ENCODE data around the gene UNK. TPM values are rescaled to one million over a fixed set of nuclear protein-coding genes. Genes with fewer than 3 reads are reported as not detected.
"Not testable (repeated sequence)": the region's sequence is repeated elsewhere in the genome, so short reads cannot be mapped to it uniquely, and the experiment has no call there.

The UNK gene
- total RNA-seq, 1 donor from 2014 or later, result 14.3 TPM

DNA sequence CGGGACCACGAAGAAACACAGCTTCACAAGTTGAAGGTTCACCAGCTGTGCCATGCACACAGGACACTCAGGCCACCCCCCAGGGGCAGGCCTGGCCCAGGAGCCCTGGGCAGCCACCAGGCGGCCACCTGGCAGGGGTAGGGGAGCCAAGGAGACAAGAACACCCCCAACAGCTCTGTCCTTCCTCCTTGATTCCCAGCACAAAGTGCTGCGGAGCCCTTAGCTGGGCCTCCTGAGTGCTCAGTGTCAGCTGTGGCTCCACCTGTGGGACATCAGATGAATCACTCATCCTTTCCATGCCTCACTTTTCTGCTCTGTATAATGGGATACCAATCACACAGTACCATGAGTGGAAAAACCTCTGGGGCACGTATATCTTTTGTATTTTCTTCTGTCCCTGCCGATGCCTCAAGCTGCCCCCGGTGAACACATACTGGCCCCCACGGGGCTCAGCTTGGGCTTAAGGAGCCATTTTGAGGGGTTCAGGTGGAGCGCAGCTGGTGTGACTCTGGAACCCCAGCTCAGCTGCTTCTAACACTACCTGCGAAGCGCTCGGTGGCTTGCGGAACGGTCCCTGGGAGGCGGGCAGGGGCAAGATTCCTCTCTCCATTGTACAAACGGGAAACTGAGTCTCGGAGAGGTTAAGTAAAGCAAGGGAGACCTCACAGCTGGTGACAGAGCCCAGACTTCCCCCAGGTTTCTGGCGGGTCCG is 31.6 kb upstream of the UNK start:
- intact Hi-C loops (cut with DNase I), result loop anchor here (5.0 kb wide), 1 partner anchor 121 kb away; the partner anchor contains the start of gene SMIM5
- ATAC-seq (ENCODE audit: poor library complexity) (no peak), DNase-seq (no peak)

DNA sequence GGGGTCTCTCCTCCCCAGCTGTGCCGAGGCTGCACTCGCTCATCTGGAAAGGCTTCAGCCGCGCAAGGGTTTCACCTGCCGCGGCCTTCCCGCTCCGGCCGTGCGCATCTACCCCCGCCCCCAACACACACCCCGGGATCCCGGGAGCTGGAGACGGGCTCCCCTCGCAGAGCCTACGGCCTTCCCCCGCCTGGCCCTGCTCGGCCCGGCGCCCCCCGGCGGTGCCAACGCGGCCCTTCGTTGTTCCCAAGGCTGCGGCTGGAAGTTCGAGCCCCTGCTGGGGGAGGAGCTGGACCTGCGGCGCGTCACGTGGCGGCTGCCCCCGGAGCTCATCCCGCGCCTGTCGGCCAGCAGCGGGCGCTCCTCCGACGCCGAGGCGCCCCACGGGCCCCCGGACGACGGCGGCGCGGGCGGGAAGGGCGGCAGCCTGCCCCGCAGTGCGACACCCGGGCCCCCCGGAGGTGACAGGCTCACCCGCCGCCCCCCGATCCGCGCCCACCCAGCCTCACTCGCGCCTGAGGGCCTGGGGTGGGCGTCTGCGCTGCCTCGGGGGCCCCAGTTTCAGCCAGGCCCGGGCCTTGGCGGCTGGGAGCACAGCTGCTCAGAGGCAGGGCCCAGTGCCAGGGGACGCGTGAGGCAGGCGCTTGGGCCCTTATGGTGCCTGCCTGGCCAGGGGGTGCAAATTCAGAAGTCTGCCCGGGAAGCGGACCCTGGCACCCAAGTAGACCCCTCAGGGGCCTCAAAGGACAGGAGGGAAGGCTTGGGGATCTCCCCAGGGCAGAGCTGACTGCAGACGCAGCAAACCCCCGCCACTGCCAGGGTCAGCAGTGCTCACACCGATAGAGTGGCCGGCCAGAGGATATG is 30.9 kb upstream of the UNK start:
- intact Hi-C loops (cut with DNase I), result loop anchor here (5.0 kb wide), 1 partner anchor 121 kb away; the partner anchor contains the start of gene SMIM5
- ATAC-seq (ENCODE audit: poor library complexity) (peak; percentile 77), DNase-seq (peak; percentile 87)

DNA sequence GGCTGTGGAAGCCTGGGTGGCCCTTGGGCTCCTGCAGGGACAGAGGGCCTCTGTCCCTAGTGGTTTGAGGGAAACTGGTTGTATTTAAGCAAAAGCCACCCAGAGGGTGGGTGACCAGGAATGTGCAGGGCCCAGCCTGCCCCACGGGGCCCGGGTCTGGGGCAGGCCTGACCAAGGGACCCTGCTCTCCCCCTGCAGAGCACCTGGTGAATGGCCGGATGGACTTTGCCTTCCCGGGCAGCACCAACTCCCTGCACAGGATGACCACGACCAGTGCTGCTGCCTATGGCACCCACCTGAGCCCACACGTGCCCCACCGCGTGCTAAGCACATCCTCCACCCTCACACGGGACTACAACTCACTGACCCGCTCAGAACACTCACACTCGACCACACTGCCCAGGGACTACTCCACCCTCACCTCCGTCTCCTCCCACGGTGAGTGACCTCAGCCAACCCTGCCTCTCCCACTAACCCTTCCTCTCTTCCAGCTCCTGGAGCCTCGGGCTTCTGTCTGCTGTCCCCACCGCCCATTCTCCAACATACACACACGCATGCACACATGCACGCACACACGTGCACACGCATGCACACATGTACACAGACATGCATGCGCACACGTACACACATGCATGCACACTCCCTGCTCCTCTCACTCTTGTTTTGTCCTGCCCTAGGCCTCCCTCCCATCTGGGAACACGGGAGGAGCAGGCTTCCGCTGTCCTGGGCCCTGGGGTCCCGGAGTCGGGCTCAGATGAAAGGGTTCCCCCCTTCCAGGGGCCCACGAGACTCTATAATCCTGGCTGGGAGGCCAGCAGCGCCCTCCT is 30.0 kb upstream of the UNK start:
- DNase-seq, result no peak
- intact Hi-C loops (cut with DNase I), result loop anchor here (5.0 kb wide), 1 partner anchor 122 kb away; the partner anchor contains the start of gene SMIM5
- no peak for ATAC-seq (ENCODE audit: poor library complexity)

DNA sequence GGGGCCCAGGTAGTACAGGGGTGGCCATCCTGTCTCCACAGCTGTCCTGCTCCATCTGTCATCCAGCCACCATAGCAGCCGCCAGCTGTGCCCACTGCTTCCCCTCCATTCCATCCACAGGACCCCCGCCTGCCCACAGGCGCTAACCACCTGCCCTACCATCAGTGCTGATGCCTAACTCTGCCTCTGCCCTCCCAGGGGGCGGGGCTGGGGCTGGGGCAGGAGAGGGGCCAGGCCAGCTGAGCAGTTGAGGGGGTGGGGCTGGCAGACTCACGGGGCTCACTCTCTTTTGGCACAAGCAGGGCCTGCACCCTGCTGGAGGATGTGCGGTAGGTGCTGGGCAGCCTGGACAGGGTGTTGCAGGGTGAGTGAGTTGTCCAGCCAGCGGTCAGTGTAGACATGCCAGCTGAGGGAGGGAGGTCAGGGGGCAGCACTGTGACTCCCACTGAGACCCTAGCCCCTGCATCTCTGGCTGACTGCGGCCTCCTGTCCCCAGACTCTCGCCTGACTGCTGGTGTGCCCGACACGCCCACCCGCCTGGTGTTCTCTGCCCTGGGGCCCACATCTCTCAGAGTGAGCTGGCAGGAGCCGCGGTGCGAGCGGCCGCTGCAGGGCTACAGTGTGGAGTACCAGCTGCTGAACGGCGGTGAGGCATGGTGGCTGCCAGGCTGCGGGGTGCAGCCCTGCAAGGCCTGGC is 29.3 kb upstream of the UNK start:
- DNase-seq (peak; percentile 41), ATAC-seq (ENCODE audit: poor library complexity) (no peak)
- intact Hi-C loops (cut with DNase I), result no loop called here

DNA sequence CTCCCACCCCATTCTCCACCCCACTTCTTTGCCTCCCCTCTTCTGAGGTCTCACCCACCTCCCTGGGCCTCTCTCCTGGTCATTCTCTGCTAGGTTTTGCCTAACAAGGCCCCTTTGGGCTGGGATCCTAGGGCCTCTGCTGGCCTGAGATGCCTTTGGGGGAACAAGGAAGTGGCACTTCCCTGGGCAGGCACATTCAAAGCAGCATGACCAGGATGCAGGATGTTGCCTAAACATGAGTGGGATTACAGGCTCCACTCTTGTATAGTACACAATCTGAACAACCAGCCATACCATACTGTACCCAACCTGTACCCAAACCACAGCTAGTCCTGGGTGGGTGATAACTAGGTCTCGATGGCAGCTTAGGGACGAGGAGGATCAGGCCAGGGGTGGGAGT is 28.6 kb upstream of the UNK start:
- DNase-seq (no peak), ATAC-seq (ENCODE audit: poor library complexity) (no peak)
- intact Hi-C loops (cut with DNase I), result no loop called here

DNA sequence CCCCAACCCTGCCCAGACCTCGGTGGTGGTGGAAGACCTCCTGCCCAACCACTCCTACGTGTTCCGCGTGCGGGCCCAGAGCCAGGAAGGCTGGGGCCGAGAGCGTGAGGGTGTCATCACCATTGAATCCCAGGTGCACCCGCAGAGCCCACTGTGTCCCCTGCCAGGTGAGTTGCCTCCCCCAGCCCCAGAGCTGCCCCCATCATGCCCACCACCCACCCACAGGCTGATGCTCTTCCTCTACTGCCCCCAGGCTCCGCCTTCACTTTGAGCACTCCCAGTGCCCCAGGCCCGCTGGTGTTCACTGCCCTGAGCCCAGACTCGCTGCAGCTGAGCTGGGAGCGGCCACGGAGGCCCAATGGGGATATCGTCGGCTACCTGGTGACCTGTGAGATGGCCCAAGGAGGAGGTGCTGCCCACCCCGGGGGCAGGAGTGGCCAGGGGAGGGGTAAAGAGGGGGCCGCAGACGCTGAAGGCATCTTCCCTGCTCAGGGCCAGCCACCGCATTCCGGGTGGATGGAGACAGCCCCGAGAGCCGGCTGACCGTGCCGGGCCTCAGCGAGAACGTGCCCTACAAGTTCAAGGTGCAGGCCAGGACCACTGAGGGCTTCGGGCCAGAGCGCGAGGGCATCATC is 28.0 kb upstream of the UNK start:
- ATAC-seq (ENCODE audit: poor library complexity) (no peak), DNase-seq (no peak)
- intact Hi-C loops (cut with DNase I), result no loop called here

DNA sequence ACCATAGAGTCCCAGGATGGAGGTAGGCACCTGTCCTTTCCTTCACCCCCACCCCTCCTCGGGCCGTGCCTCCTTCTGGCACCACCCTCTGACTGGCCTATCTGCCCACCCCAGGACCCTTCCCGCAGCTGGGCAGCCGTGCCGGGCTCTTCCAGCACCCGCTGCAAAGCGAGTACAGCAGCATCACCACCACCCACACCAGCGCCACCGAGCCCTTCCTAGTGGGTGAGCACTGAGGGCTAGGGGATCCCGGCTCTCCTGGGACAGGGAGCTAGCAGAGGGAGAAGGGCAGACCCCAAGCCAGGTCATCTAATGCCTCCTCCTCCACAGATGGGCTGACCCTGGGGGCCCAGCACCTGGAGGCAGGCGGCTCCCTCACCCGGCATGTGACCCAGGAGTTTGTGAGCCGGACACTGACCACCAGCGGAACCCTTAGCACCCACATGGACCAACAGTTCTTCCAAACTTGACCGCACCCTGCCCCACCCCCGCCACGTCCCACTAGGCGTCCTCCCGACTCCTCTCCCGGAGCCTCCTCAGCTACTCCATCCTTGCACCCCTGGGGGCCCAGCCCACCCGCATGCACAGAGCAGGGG is 27.4 kb upstream of the UNK start:
- ATAC-seq (ENCODE audit: poor library complexity) (no peak), DNase-seq (no peak)
- intact Hi-C loops (cut with DNase I), result no loop called here

DNA sequence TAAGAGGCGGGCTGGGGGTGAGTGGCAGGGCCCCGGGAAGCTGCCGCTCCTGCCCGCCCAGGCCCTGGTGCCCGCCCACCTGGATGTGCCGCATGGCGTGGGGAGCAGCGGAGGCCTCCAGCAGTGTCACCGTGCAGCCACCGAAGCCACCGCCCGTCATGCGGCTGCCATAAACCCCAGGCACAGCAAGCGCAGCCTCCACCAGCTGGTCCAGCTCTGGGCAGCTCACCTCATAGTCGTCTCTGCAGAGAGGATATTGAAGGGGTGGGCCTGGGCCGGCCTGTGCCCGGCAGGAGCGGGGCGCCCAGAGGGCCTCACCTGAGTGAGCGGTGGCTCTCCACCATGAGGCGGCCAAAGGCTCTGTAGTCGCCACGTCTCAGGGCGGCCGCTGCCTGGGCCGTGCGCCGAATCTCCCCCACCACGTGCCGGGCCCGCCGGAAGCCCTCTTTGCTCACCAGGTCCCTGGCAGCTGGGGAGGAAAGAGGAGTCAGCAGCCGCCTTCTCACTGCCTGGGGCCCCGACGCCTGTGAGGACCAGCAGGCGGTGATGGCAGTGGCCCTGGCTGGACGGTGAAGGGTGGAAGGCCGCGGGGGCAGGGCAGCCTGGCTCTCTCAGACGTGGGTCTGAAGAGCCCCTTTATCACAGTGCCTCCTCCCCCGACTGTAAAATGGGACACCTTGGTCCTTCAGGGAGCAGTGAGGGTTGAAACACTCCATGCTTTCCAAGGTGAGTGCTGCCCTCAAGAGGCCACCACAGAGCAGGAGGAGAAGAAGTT is 26.3 kb upstream of the UNK start:
- no peak for DNase-seq
- ATAC-seq (ENCODE audit: poor library complexity), result no peak
- intact Hi-C loops (cut with DNase I), result no loop called here

DNA sequence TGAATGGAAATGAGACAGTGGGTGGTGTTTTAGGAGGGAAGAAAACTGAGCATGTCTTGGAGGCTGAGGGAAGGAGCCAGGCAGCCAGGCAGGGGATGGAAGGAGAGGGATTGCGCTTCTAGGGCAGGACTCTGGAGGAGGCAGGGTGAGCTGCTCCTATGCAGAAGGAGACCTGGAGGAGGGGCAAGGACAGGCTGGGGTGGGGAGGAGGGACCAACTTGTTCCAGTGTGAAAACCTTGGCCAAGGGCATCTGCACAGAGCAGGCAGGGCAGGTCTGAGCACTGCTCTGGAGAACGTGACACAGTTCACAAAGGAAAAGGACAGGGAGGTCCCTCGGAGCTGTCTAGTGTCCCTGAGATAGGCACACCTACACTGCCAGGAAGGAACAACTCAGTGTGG is 25.1 kb upstream of the UNK start:
- intact Hi-C loops (cut with DNase I), result no loop called here
- ATAC-seq (ENCODE audit: poor library complexity) (peak; percentile 13), DNase-seq (no peak)

DNA sequence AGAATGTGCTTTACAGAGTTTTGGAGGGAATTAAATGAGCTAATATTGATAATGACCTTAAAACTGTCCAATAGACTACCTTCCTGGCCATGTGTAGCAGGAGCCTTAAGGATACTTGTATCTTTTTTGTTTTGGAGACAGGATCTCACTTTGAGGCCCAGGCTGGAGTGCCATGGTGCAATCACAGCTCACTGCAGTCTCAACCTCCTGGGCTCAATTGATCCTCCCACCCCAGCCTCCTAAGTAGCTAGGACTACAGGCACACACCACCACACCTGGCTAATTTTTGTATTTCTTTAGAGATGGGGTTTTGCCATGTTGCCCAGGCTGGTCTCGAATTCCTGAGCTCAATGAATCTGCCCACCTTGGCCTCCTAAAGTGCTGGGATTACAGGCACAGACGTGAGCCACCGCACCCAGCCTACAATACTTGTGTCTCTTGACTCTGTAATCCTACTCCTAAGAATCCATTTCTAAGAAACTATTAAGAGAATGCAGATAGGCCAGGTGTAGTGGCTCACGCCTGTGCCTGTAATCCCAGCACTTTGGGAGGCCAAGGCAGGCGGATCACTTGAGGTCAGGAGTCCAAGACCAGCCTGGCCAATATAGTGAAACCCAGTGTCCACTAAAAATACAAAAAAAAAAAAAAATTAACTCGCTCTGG is 24.5 kb upstream of the UNK start:
- ATAC-seq (ENCODE audit: poor library complexity); DNase-seq; intact Hi-C loops (cut with DNase I): not testable (repeated sequence)

DNA sequence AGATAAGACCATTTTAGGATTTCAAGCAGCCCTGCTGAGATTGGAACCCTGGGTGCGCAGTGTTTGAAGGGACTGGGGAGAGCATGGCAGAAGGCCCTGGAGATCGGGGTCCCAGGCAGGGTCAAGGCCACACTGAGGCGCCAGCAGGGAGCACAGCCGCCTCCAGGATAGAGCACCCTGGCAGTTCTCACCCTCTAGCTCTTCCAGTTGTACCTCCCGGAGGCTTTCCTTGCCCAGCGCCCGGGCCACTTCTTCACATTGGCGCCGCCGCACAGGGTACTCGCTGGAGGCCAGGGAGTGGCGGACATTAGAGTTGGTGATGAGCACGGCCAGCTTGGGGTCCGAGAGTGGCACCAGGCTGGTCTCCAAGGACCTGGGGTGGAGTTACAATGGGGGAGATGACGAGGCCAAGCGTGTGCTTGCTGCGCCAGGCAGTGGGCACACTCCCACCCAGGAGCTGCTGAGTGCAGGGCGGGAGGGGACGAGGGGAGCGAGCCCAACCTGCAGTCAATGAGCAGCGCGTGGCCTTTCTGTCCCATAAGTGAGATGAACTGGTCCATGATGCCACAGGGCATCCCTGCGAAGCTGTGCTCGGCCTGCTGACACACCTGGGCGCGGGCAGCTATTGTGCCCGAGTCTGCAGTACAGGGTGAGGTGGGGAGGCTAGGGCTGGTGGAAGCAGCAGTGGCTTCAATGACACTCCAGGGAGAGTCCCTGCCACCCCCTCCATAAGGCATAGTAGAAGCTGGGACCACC is 21.9 kb upstream of the UNK start:
- DNase-seq (no peak), ATAC-seq (ENCODE audit: poor library complexity) (no peak)
- intact Hi-C loops (cut with DNase I), result no loop called here

DNA sequence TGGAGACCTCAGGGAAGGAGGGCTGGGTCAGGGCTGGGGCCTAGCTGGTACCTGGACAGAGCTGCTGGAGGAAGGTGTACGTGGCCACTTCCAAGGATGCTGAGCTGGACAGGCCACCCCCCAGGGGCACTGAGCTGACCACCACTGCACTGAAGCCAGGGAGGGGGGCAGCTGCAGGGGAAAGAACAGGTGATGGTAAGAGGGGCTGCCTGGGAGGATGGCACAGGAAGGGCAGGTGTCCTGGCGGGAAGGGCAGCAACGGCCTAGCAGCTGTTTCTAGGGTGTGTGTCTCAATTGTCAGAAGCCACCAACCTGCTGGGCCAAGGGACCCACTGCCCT is 21.4 kb upstream of the UNK start:
- DNase-seq, result no peak
- ATAC-seq (ENCODE audit: poor library complexity), result no peak
- intact Hi-C loops (cut with DNase I), result no loop called here

DNA sequence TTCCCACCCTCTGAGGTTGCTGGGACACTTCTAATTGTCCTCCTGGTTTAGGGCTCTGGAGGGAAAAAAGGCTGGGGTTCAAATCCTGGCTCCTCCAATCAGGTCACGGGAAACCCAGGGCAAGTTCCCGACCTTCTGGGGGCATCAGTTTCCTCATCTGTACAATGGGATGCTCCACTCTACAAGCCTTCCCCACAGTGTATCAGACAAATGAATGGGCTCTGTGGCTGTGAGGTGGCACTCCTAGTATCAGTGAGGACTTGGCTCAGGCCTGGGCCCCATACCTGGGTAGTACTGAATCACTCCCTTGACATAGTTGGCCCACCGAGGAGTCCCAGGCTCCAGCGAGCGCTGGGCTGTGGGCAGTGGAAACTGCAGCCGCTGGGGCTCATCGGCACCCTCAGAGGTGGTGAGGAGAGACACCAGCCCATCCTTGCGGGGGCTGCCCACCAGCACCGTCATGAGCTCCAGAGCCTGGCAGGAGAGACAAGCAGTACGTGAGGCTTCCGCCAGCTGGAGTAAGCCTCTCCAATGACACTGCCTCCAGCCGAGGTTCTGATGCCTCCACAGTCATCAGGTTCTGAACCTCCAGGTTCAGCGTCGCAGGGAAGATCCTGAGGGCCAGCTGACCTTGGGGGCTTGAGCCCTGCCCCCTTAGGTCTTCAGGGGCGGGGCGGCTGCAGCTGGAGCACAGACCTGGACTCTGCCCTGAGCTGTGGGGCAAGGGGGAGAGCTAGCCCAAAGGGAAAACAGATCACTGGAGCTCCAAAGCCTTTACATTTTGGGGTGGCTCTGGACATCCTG is 20.8 kb upstream of the UNK start:
- intact Hi-C loops (cut with DNase I), result no loop called here
- no peak for ATAC-seq (ENCODE audit: poor library complexity)
- no peak for DNase-seq

DNA sequence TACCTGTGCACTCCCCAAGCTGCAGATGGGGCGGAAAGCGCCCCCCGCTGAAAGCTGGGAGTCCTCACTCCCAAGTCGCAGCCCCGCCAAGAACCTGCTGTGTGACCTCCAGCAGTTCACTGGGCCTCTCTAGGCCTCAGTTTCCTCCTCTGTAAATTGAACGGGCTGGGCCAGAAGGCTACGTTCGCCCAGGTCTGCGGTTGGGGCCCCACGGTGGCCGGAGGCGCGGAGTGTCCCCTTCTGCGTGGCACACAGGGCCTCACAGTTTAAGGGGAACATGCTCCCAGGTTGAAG is 20.2 kb upstream of the UNK start:
- intact Hi-C loops (cut with DNase I), result no loop called here
- no peak for DNase-seq
- no peak for ATAC-seq (ENCODE audit: poor library complexity)

DNA sequence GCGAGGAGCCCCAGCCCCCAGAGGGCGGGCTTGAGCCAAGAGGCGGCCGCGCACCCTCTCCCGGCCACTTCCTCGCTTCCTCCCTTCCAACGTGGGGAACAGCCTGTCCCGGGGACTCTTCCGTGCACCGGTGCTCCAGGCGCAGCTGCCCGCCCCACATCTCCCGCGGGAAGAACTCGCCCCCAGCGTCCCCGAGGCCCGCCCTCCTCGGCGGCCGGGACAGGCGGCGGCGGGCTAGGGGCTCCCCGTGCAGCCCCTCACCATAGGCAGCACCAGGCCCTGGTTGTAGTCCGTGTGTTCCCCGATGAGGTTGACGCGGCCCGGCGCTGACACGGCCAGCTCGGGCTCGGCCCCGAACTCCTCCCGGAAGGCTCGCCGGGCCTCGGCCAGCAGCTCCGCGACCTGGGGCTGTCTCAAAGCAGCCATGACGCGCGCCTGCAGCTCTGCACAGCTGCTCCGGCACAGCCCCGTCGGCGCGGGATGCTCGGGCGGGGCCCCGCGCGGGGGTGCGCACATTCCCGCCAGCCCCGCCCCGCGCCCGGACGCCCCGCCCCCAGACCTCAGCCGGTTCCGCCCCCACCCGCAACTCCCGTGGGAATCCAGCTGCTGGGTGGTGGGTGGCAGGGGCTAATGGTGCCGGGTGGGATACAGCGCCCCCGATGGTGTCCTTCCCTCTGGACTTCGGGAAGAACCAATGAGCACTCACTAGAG is 19.7 kb upstream of the UNK start, which contains the start of gene GALK1:
GALK1 (minus strand) TSS at position 482 of the 711 bp plus-strand sequence; CDS start at position 426, 56 bp downstream.
- intact Hi-C loops (cut with DNase I), result no loop called here
- ATAC-seq (ENCODE audit: poor library complexity), result peak; percentile 92
- peak; percentile 87 for DNase-seq
